Osteoblast (primary cell): Measurements from ENCODE around the gene MED10. TPM values are rescaled to one million over a fixed set of nuclear protein-coding genes. Genes with fewer than 3 reads are reported as not detected.

Source experiments
- DNase-seq: peaks from one replicate; pipeline ENCODE4 v3.0.0; 2011; ENCODE audit warnings: low spot score, mixed read lengths; ENCODE audit not compliant: insufficient read length; ENCODE audit errors: missing footprints
- H2AFZ ChIP-seq: 2 replicates; pipeline ENCODE4 v1.6.0; 2011; ENCODE audit warnings: mild to moderate bottlenecking, low read length
- H3K27ac ChIP-seq: 2 replicates; pipeline ENCODE4 v1.5.1; 2011; ENCODE audit warnings: mild to moderate bottlenecking, low read depth, low read length, moderate library complexity
- H3K27me3 ChIP-seq: 2 replicates; pipeline ENCODE4 v1.6.0; 2012; ENCODE audit warnings: mild to moderate bottlenecking, control low read depth, inconsistent platforms, low read length, moderate library complexity; ENCODE audit not compliant: insufficient read depth
- H3K36me3 ChIP-seq: 2 replicates; pipeline ENCODE4 v1.5.1; 2011; ENCODE audit warnings: mild to moderate bottlenecking, low read length, control low read depth, moderate library complexity; ENCODE audit not compliant: insufficient read depth
- H3K4me1 ChIP-seq: 2 replicates; pipeline ENCODE4 v1.5.1; 2011; ENCODE audit warnings: mild to moderate bottlenecking, low read length, control low read depth, moderate library complexity; ENCODE audit not compliant: insufficient read depth
- H3K4me2 ChIP-seq: 2 replicates; pipeline ENCODE4 v1.6.0; 2011; ENCODE audit warnings: mild to moderate bottlenecking, low read length; ENCODE audit not compliant: insufficient read depth
- H3K4me3 ChIP-seq: fragments of 200-600 bp; sonication (generic); 3 replicates; pipeline ENCODE4 v1.5.1; 2012; ENCODE audit warnings: mild to moderate bottlenecking, low read length, inconsistent platforms; ENCODE audit not compliant: insufficient read depth
- H3K79me2 ChIP-seq: 2 replicates; pipeline ENCODE4 v1.6.0; 2012; ENCODE audit warnings: mild to moderate bottlenecking, low read length, control low read depth, inconsistent platforms; ENCODE audit not compliant: insufficient read depth
- H3K9me3 ChIP-seq: 2 replicates; pipeline ENCODE4 v1.5.1; 2011; ENCODE audit warnings: low read depth, low read length, control low read depth
- H4K20me1 ChIP-seq: 2 replicates; pipeline ENCODE4 v1.6.0; 2012; ENCODE audit warnings: mild to moderate bottlenecking, low read length, control low read depth; ENCODE audit not compliant: insufficient read depth
- total RNA-seq: library from RNA; depleted of rRNA; stranded (reverse); fragments of >200 nt; gene quantifications from 2 replicates; pipeline ENCODE4 v1.2.3, GENCODE V29; 2012
- TF ChIP-seq, protein P1 (sequence below): IDR thresholded peaks from 2 replicates; pipeline ENCODE4 v1.5.1; 2011; ENCODE audit warnings: mild to moderate bottlenecking, low read depth, low read length, moderate library complexity; ENCODE audit errors: extremely low read depth

Gene MED10
- total RNA-seq, 1 donor = 13.4 TPM

DNA sequence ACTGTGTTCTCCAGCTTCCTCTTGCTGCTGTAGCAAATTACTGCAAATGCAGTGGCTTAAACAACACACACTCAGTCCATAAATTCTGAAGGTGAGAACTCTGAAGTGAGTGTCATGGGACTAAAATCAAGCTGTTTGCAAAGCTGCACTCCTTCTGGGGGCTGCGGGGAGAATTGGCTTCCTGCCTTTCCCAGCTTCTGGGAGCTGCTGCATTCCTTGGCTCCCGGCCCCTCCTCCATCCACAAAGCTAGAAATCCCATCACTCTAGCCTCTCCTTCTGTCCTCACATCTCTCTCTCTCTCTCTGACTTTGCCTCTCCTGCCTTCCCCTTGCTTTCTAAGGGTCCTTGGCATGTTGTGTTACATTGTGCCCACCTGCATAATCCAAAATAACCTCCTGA, 14.2 kb upstream of the MED10 start:
- no peaks in the 10 kb centered on the region for H3K79me2 ChIP-seq
- H3K36me3 ChIP-seq = no peaks in the 10 kb centered on the region
- no peak overlapping the region for H2AFZ ChIP-seq
- no peaks in the 10 kb centered on the region for H3K27me3 ChIP-seq
- no peaks in the 10 kb centered on the region for H3K9me3 ChIP-seq
- H4K20me1 ChIP-seq = no peaks in the 10 kb centered on the region
- no peak overlapping the region for H3K4me3 ChIP-seq
- no peak overlapping the region for H3K4me2 ChIP-seq
- no peak overlapping the region for H3K27ac ChIP-seq
- no peaks in the 10 kb centered on the region for H3K4me1 ChIP-seq
- DNase-seq = no peak
- TF ChIP-seq, protein P1, sequence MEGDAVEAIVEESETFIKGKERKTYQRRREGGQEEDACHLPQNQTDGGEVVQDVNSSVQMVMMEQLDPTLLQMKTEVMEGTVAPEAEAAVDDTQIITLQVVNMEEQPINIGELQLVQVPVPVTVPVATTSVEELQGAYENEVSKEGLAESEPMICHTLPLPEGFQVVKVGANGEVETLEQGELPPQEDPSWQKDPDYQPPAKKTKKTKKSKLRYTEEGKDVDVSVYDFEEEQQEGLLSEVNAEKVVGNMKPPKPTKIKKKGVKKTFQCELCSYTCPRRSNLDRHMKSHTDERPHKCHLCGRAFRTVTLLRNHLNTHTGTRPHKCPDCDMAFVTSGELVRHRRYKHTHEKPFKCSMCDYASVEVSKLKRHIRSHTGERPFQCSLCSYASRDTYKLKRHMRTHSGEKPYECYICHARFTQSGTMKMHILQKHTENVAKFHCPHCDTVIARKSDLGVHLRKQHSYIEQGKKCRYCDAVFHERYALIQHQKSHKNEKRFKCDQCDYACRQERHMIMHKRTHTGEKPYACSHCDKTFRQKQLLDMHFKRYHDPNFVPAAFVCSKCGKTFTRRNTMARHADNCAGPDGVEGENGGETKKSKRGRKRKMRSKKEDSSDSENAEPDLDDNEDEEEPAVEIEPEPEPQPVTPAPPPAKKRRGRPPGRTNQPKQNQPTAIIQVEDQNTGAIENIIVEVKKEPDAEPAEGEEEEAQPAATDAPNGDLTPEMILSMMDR = no peak

DNA sequence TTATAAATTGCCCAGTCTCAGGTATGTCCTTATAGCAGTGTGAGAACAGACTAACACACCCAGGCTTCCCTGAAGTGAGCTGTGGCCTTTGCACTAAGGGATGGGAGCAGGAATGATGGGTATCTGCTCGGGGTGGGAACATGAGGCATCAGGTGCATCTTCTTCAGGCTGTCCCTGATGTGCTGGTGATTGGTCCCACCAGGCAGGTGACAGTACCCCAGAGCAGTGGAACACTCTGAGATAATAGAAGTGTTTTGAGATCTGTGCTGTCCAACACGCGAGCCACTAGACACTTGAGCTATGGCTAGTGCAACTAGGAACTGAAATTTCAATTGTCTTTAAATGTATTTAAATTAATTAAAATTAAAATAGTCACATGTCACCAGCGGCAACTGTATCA, 12.8 kb upstream of the MED10 start:
- Histone ChIP-seq H3K27ac (no peak overlapping the region), H4K20me1 (no peaks in the 10 kb centered on the region), H3K36me3 (no peaks in the 10 kb centered on the region), H3K9me3 (no peaks in the 10 kb centered on the region), H3K4me2 (no peak overlapping the region), H3K4me1 (no peaks in the 10 kb centered on the region), H3K27me3 (no peaks in the 10 kb centered on the region), H3K79me2 (no peaks in the 10 kb centered on the region), H2AFZ (no peak overlapping the region), H3K4me3 (no peak overlapping the region)
- TF ChIP-seq, protein P1 = no peak
- DNase-seq = no peak

DNA sequence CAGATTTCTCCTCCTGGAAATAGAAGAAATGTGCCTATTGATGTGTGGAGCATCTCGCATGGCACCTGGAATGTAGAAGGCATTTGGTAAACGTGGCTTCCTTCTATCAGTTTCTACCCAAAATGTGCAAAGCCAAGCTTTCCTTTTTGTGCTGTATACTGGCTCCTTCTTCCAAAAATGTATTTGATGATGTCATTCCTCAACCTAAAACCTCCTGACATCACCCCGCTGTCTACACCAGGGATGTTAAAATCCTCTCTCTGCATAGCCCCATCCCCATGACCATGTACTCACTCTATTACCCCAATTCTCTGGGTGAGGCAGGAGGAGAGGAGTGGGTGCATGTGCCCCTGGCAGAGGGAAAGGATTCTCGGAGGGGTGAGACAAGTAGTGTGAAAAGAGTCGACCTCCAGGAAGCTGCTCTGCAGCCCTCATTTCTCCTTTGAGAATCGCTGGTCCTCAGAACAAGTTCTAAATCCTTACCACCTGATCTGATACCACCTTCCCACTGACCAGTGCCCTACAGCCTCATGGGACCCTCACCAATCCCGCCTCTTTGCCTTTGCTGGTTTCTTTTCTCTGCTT, 11.7 kb upstream of the MED10 start:
- DNase-seq = no peak
- no peak overlapping the region for H3K4me2 ChIP-seq
- H4K20me1 ChIP-seq = no peaks in the 10 kb centered on the region
- no peak overlapping the region for H3K27ac ChIP-seq
- TF ChIP-seq, protein P1 = no peak
- H3K9me3 ChIP-seq = no peaks in the 10 kb centered on the region
- no peaks in the 10 kb centered on the region for H3K27me3 ChIP-seq
- H3K79me2 ChIP-seq = no peaks in the 10 kb centered on the region
- no peak overlapping the region for H2AFZ ChIP-seq
- H3K36me3 ChIP-seq = no peaks in the 10 kb centered on the region
- no peak overlapping the region for H3K4me3 ChIP-seq
- H3K4me1 ChIP-seq = no peaks in the 10 kb centered on the region

DNA sequence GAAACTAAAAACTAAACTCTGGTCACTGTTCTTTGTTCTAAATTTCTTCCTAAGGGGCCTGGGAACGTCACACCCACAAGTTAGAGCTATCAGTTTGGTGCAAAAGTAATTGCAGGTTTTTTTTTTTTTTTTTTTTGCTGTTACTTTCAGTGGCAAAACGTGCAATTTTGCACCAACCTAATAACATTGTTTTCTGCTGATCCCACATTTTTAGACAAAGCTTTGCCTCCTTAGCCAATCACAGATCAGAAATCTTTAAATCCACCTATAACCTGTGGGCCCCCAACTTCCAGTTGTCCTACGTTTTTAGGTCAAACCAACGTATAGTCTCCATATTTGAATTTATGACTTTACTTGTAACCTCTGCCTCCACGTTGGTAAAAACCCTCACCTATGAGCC, 11.1 kb upstream of the MED10 start:
- H3K27ac ChIP-seq = no peak overlapping the region
- no peaks in the 10 kb centered on the region for H3K27me3 ChIP-seq
- TF ChIP-seq, protein P1 = no peak
- no peak overlapping the region for H3K4me3 ChIP-seq
- H3K4me1 ChIP-seq = no peaks in the 10 kb centered on the region
- H3K4me2 ChIP-seq = no peak overlapping the region
- no peak overlapping the region for H2AFZ ChIP-seq
- no peaks in the 10 kb centered on the region for H3K9me3 ChIP-seq
- no peak for DNase-seq
- no peaks in the 10 kb centered on the region for H4K20me1 ChIP-seq
- H3K36me3 ChIP-seq = no peaks in the 10 kb centered on the region
- no peaks in the 10 kb centered on the region for H3K79me2 ChIP-seq
